Measurements from ENCODE around the gene TIGD6. TPM values are rescaled to one million over a fixed set of nuclear protein-coding genes. Genes with fewer than 3 reads are reported as not detected.
A peak's percentile ranks its signal among the peaks of the same experiment; 100 is the strongest.

The TIGD6 gene
- total RNA-seq, 1 experiment from 2014 or later, result 9.3 TPM

GRCh38 chr5:150017226-150018005 lies 17.0 kb upstream of the TIGD6 start:
- no peak for DNase-seq (ENCODE audit: extremely low read depth, low read depth)

GRCh38 chr5:150016537-150016936 lies 16.1 kb upstream of the TIGD6 start:
- DNase-seq (ENCODE audit: extremely low read depth, low read depth), result no peak

GRCh38 chr5:150015415-150015814 lies 15.0 kb upstream of the TIGD6 start:
- no peak for DNase-seq (ENCODE audit: extremely low read depth, low read depth)

- DNase-seq (ENCODE audit: extremely low read depth, low read depth), result no peak
These were observed 14.0 kb upstream of the TIGD6 start for GRCh38 chr5:150014456-150014855.

GRCh38 chr5:150013931-150014330 lies 13.5 kb upstream of the TIGD6 start:
- no peak for DNase-seq (ENCODE audit: extremely low read depth, low read depth)

GRCh38 chr5:150009671-150010387 lies 9.4 kb upstream of the TIGD6 start:
- no peak for DNase-seq (ENCODE audit: extremely low read depth, low read depth)

- DNase-seq (ENCODE audit: extremely low read depth, low read depth), result no peak
These were observed 6.6 kb upstream of the TIGD6 start for GRCh38 chr5:150007050-150007449.

- no peak for DNase-seq (ENCODE audit: extremely low read depth, low read depth)
These were observed 5.9 kb upstream of the TIGD6 start for GRCh38 chr5:150006318-150006717.

- peak; percentile 69 for DNase-seq (ENCODE audit: extremely low read depth, low read depth)
These were observed 1.4 kb upstream of the TIGD6 start for GRCh38 chr5:150001660-150002486.

GRCh38 chr5:150000990-150001659 lies 671 bp upstream of the TIGD6 start:
- DNase-seq (ENCODE audit: extremely low read depth, low read depth), result no peak

- DNase-seq (ENCODE audit: extremely low read depth, low read depth), result no peak
These were observed 593 bp downstream of the TIGD6 start for GRCh38 chr5:149999866-150000255.

GRCh38 chr5:149999359-149999758 lies 1.1 kb downstream of the TIGD6 start:
- DNase-seq (ENCODE audit: extremely low read depth, low read depth), result no peak

GRCh38 chr5:149998281-149998680 lies 2.2 kb downstream of the TIGD6 start:
- no peak for DNase-seq (ENCODE audit: extremely low read depth, low read depth)

- DNase-seq (ENCODE audit: extremely low read depth, low read depth), result no peak
These were observed 4.1 kb downstream of the TIGD6 start for GRCh38 chr5:149996205-149996890.

GRCh38 chr5:149995385-149996204 lies 4.9 kb downstream of the TIGD6 start:
- no peak for DNase-seq (ENCODE audit: extremely low read depth, low read depth)

GRCh38 chr5:149993471-149993870 lies 7.0 kb downstream of the TIGD6 start:
- no peak for DNase-seq (ENCODE audit: extremely low read depth, low read depth)

- peak; percentile 79 for DNase-seq (ENCODE audit: extremely low read depth, low read depth)
These were observed 9.7 kb downstream of the TIGD6 start for GRCh38 chr5:149990518-149991376.

- DNase-seq (ENCODE audit: extremely low read depth, low read depth), result no peak
These were observed 12.3 kb downstream of the TIGD6 start for GRCh38 chr5:149988126-149988525.
